H1 (cell line): ENCODE data around the gene MYPN. TPM values are rescaled to one million over a fixed set of nuclear protein-coding genes. Genes with fewer than 3 reads are reported as not detected.

Source experiments
- ASH2L ChIP-seq: fragments of 200-600, 300-600 bp; sonication (generic); IDR thresholded peaks from one replicate; pipeline ENCODE4 v1.7.1; 2017; ENCODE audit warnings: low read length
- ATF2 ChIP-seq: IDR thresholded peaks from 2 replicates; pipeline ENCODE4 v1.6.1; 2012; ENCODE audit warnings: low read length, inconsistent platforms
- CBX5 ChIP-seq: fragments of 300-800, 300-1000 bp; sonication (generic); IDR thresholded peaks from 2 replicates; pipeline ENCODE4 v1.7.1; 2016; ENCODE audit warnings: antibody characterized with exemption, low read length, low read depth
- FOSL1 ChIP-seq: IDR thresholded peaks from 2 replicates; pipeline ENCODE4 v1.6.1; 2011; ENCODE audit warnings: mild to moderate bottlenecking, low read depth, low read length, moderate library complexity; ENCODE audit not compliant: insufficient read depth
- KDM1A ChIP-seq: fragments of 200-600, 300-600 bp; sonication (generic); IDR thresholded peaks from 2 replicates; pipeline ENCODE4 v1.7.1; 2016; ENCODE audit warnings: mild to moderate bottlenecking, low read length, borderline replicate concordance
- PHF8 ChIP-seq: fragments of 200-600 bp; sonication (generic); conservative IDR thresholded peaks from 2 replicates; pipeline ENCODE4 v1.7.1; 2012; ENCODE audit warnings: low read depth, mild to moderate bottlenecking, inconsistent platforms, low read length, moderate library complexity
- RAD21 ChIP-seq, 2 experiments: IDR thresholded peaks in 1 of 2; conservative IDR thresholded peaks in 1 of 2; 2 replicates each; pipeline ENCODE4 v1.6.1; 2011; ENCODE audit warnings: low read depth in 2 of 2, low read length in 2 of 2, improper control_type of control experiment in 1 of 2, inconsistent platforms in 1 of 2, mild to moderate bottlenecking in 1 of 2, moderate library complexity in 1 of 2
- SIN3A ChIP-seq, 2 experiments: IDR thresholded peaks in 1 of 2; conservative IDR thresholded peaks in 1 of 2; 2 replicates each; pipeline ENCODE4 v1.6.1; 2011 to 2012; ENCODE audit warnings: low read length in 2 of 2, improper control_type of control experiment in 1 of 2, low read depth in 1 of 2, mild to moderate bottlenecking in 1 of 2
- SP2 ChIP-seq: IDR thresholded peaks from 2 replicates; pipeline ENCODE4 v1.6.1; 2012; ENCODE audit warnings: mild to moderate bottlenecking, low read length, inconsistent platforms
- polyA plus RNA-seq, 7 experiments: library from polyadenylated mRNA; depleted of rRNA in 3 of 7; stranded (reverse) in 5 of 7; unstranded in 2 of 7; fragments of >200 nt in 5 of 7; fragments of 200-250 nt in 2 of 7; gene quantifications; 1 replicate in 5 of 7; 2 replicates in 1 of 7; 4 replicates in 1 of 7; pipeline versions ENCODE4 v1.2.1 to v1.2.3, GENCODE V29; 2011 to 2013; ENCODE audit warnings: missing spikeins in 2 of 7, mixed read lengths in 2 of 7
- total RNA-seq: library from RNA; stranded (reverse); fragmentation: NEBNext Ultra II Directional; extraction: Animal tissue kit (Norgen Biotek cat#: 25700); gene quantifications from 2 replicates; pipeline ENCODE4 v1.2.1, GENCODE V29; 2021

The MYPN gene
- total and polyA plus RNA-seq, 2 of the 8 experiments (the other 6 are each of a cell fraction or from before 2014, with no cell fraction given), result not detected

- no peak for TF ChIP-seq ATF2
- no peak for TF ChIP-seq CBX5
- no peak for TF ChIP-seq SIN3A (conservative IDR thresholded peaks at IDR 0.05 in 1 of 2, IDR thresholded peaks at IDR 0.05 in 1 of 2; ENCODE audit: low read depth in 1 of 2, low read length in 2 of 2)
- no peak for TF ChIP-seq KDM1A
- TF ChIP-seq SP2, result no peak
- TF ChIP-seq ASH2L, result no peak
- no peak for TF ChIP-seq FOSL1
- TF ChIP-seq PHF8, result no peak
- TF ChIP-seq RAD21 (IDR thresholded peaks at IDR 0.05 in 1 of 2, conservative IDR thresholded peaks at IDR 0.05 in 1 of 2; ENCODE audit: low read depth in 2 of 2, low read length in 2 of 2), result no peak
These were observed 125.8 kb downstream of the MYPN start (continued) for GRCh38 chr10:68235111-68235510.
